Left lung (tissue), 10 donors: Measurements from ENCODE around the gene CALHM1. TPM values are rescaled to one million over a fixed set of nuclear protein-coding genes. Genes with fewer than 3 reads are reported as not detected.

ENCODE experiments used
- ATAC-seq: fragments of 200-7000 bp; cut with Tn5 transposase; one replicate; pipeline ENCODE4 v1.9.1; 2020; ENCODE audit warnings: moderate library complexity
- DNase-seq, 4 donors: peaks; one replicate each; pipeline ENCODE4 v3.0.0-alpha.2; 2013 to 2020
- H3K27ac ChIP-seq, 2 donors: fragments of 200-600 bp; sonication (generic) in 1 of 2; one replicate each; pipeline versions ENCODE4 v1.5.0 to v1.8.0; 2020 to 2021
- H3K27me3 ChIP-seq, 2 donors: fragments of 200-600 bp; sonication (generic) in 1 of 2; one replicate each; pipeline versions ENCODE4 v1.5.0 to v1.8.0; 2020 to 2021
- H3K36me3 ChIP-seq, 2 donors: fragments of 200-600 bp; sonication (generic) in 1 of 2; one replicate each; pipeline versions ENCODE4 v1.5.0 to v1.8.0; 2020 to 2021
- H3K4me1 ChIP-seq, 2 donors: fragments of 200-600 bp; one replicate each; pipeline ENCODE4 v1.8.0; 2021
- H3K4me3 ChIP-seq, 2 donors: fragments of 200-600 bp; sonication (generic) in 1 of 2; one replicate each; pipeline versions ENCODE4 v1.5.0 to v1.8.0; 2020 to 2021; ENCODE audit warnings: mild to moderate bottlenecking in 1 of 2
- H3K9me3 ChIP-seq, 2 donors: fragments of 200-600 bp; sonication (generic) in 1 of 2; one replicate each; pipeline versions ENCODE4 v1.5.0 to v1.8.0; 2020 to 2021
- intact Hi-C, 2 donors: fragments of 100-400 bp; cut with DNase I; formaldehyde crosslinking; loops; one replicate each; pipeline versions ENCODE4 v1.11.2 to v1.14.2; 2022
- polyA plus RNA-seq, 6 donors: library from polyadenylated mRNA; unstranded; fragments of 120-200 nt; gene quantifications; one replicate each; pipeline ENCODE4 v1.2.1, GENCODE V29; 2013; ENCODE audit not compliant: insufficient read length in 6 of 6
- total RNA-seq, 2 donors: library from RNA; stranded (reverse); fragmentation: NEBNext Ultra II Directional; extraction: Animal tissue kit (Norgen Biotek cat#: 25700); gene quantifications; one replicate each; pipeline ENCODE4 v1.2.1, GENCODE V29; 2021
- TF ChIP-seq, protein P1 (sequence below), 2 donors: fragments of 200-600 bp; sonication (generic) in 1 of 2; IDR thresholded peaks; one replicate each; pipeline versions ENCODE4 v1.5.0 to v1.8.0; 2021; ENCODE audit warnings: antibody characterized with exemption in 2 of 2
- donor health status: DM: no; HTN: yes; CAD: no.
- donor health status: DM: no; HTN: no; CAD: no.

Gene CALHM1
- total and polyA plus RNA-seq, 8 donors, result 0.09 to 0.15 (median 0.13) TPM; not detected in 2

DNA sequence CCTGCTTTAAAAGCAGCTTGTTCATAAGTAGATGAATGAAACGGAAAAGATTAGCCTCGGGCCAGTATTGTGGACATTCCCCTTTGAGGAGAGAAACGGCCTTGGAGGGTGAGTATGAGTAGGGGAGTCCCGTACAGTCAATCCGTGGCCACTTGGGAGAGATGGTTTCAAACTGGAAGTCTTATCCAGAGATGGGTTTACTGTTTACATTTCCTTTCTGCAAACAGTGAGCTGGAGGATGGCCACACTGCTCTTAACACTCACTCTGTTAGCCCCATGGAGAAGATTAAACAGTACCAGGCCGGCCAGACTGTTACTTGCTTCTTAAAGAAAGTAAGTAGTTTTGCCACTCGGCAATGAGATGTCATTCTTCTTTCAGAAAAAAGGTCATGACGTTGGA, 26.8 kb downstream of the CALHM1 start:
- TF ChIP-seq, protein P1, sequence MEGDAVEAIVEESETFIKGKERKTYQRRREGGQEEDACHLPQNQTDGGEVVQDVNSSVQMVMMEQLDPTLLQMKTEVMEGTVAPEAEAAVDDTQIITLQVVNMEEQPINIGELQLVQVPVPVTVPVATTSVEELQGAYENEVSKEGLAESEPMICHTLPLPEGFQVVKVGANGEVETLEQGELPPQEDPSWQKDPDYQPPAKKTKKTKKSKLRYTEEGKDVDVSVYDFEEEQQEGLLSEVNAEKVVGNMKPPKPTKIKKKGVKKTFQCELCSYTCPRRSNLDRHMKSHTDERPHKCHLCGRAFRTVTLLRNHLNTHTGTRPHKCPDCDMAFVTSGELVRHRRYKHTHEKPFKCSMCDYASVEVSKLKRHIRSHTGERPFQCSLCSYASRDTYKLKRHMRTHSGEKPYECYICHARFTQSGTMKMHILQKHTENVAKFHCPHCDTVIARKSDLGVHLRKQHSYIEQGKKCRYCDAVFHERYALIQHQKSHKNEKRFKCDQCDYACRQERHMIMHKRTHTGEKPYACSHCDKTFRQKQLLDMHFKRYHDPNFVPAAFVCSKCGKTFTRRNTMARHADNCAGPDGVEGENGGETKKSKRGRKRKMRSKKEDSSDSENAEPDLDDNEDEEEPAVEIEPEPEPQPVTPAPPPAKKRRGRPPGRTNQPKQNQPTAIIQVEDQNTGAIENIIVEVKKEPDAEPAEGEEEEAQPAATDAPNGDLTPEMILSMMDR (IDR thresholded peaks at IDR 0.05), result no peak
- H3K4me1 ChIP-seq, result peaks cover 0 to 17% of the 10 kb centered on the region in 2 donors
- intact Hi-C loops, result no loop called here
- ATAC-seq, result peak; percentile 94
- no peak overlapping the region for H3K27ac ChIP-seq
- no peaks in the 10 kb centered on the region for H3K9me3 ChIP-seq
- DNase-seq, result no peak
- H3K4me3 ChIP-seq, result no peak overlapping the region
- no peaks in the 10 kb centered on the region for H3K27me3 ChIP-seq
- peaks cover 0 to 73% of the 10 kb centered on the region in 2 donors for H3K36me3 ChIP-seq

DNA sequence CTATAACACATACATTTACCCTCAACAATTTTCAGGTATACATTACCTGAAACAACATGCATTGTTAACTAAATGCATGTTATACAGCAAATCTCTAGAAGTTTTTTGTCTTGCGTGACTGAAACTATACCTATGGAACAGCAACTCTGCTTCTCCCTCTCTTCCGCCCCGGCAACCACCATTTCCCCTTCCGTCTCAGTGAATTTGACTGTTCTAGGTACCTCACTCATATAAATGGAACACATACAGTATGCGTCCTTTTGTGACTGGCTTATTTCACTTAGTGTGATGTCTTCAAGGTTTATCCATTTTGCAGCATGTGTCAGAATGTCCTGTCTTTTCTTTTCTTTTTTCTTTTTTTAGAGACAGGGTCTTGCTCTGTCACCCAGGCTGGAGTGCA, 29.1 kb downstream of the CALHM1 start:
- Histone ChIP-seq H3K4me3 (no peak overlapping the region), H3K4me1 (peaks cover 0 to 17% of the 10 kb centered on the region in 2 donors), H3K9me3 (no peaks in the 10 kb centered on the region), H3K27me3 (no peaks in the 10 kb centered on the region), H3K36me3 (peaks cover 0 to 75% of the 10 kb centered on the region in 2 donors), H3K27ac (no peak overlapping the region)
- intact Hi-C loops, result no loop called here
- no peak for DNase-seq
- no peak for ATAC-seq
- TF ChIP-seq, protein P1 (IDR thresholded peaks at IDR 0.05), result no peak

DNA sequence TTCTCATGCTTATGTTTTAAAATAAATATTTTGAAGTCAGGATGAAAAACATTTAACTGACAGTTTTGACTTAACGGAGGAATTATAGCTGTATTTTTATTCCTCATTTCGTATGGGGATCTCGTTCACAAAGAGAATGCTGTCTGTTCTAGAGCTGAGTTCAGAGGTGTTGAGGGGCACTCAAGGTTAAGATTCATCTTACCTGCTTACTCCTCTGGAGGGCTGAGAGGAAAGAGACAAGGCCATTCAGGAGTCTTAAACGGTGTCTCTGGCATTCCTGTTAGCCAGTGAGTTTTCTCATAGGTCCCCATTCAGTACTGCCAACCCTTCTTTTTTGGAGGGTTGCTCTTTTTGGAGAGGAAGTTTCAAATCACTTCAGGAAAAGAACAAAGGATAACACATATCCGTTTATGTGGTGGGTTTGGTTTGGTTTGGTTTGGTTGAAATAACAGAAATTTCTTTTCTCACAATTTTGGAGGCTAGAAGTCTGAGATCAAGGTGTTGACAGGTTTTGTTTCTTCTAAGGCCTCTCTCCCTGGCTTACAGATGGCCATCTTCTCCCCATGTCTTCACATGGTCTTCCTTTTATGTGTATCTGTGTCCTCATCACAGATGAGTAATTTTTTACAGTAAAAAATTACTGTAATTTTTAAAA, 29.6 kb downstream of the CALHM1 start:
- ATAC-seq (no peak), DNase-seq (no peak)
- H3K4me1 ChIP-seq, result peaks cover 0 to 12% of the 10 kb centered on the region in 2 donors
- intact Hi-C loops, result no loop called here
- no peaks in the 10 kb centered on the region for H3K9me3 ChIP-seq
- no peaks in the 10 kb centered on the region for H3K27me3 ChIP-seq
- TF ChIP-seq, protein P1 (IDR thresholded peaks at IDR 0.05), result no peak
- peaks cover 0 to 75% of the 10 kb centered on the region in 2 donors for H3K36me3 ChIP-seq
- no peak overlapping the region for H3K27ac ChIP-seq
- no peak overlapping the region for H3K4me3 ChIP-seq

DNA sequence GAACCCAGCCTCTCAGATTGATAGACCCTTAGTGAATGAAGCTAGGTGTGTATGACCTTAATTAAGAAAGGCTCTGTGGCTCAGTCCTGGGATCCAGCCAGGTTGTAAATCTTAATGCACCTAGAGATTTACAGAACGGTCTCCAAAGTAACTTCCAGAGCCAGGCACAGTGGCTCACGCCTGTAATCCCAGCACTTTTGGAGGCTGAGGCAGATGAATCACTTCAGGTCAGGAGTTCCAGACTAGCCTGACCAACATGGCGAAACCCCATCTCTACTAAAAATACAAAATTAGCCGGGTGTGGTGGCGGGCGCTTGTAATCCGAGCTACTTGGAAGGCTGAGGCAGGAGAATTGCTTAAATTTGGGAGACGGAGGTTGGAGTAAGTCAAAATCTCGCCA, 30.8 kb downstream of the CALHM1 start:
- intact Hi-C loops, result no loop called here
- peaks cover 0 to 76% of the 10 kb centered on the region in 2 donors for H3K36me3 ChIP-seq
- ATAC-seq (no peak), DNase-seq (no peak)
- no peaks in the 10 kb centered on the region for H3K27me3 ChIP-seq
- TF ChIP-seq, protein P1 (IDR thresholded peaks at IDR 0.05), result no peak
- no peaks in the 10 kb centered on the region for H3K9me3 ChIP-seq
- peaks cover 0 to 5% of the 10 kb centered on the region in 2 donors for H3K4me1 ChIP-seq
- H3K4me3 ChIP-seq, result no peak overlapping the region
- H3K27ac ChIP-seq, result no peak overlapping the region

DNA sequence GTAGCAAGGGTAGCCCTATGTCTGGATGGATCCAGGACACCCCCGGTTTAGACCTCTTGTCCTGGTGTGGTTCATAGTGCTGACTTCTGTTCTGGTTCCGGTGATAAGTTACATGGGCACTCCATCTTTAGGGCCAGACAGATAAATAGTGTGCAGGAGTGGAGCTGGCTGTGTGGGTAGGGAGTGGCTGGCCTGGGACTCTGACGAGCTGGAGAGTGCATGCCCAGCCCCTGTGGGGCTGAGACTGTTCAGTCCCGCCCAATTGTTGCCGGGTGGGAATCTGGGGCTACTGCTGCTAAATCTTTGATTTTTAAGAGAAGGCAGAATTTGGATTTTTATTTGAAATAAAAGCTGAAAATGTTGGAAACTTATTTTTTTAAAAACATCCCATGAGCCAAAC, 35.0 kb downstream of the CALHM1 start:
- Histone ChIP-seq H3K27ac (no peak overlapping the region), H3K27me3 (no peaks in the 10 kb centered on the region), H3K36me3 (peaks cover 0 to 97% of the 10 kb centered on the region in 2 donors), H3K4me3 (no peak overlapping the region), H3K9me3 (no peaks in the 10 kb centered on the region), H3K4me1 (no peaks in the 10 kb centered on the region)
- DNase-seq (no peak), ATAC-seq (no peak)
- TF ChIP-seq, protein P1 (IDR thresholded peaks at IDR 0.05), result no peak
- intact Hi-C loops, result no loop called here
